GM11168 (cell line): ENCODE data around the gene SPEG.

Experiments
- in situ Hi-C: fragments of 300-500 bp; cut with MboI; formaldehyde crosslinking; loops from one replicate; pipeline ENCODE4 v1.12.0; 2022; ENCODE audit warnings: low sequenced_read_pairs; ENCODE audit not compliant: unreplicated experiment

Gene SPEG

GRCh38 chr2:219538956-219539788 is 104.5 kb downstream of the SPEG start:
- in situ Hi-C loops = no loop called here

- in situ Hi-C loops = loop anchor here (10.0 kb wide), 1 partner anchor 105 kb away; no protein-coding TSS in a partner anchor
These were observed 105.5 kb downstream of the SPEG start for GRCh38 chr2:219539926-219540678.

- in situ Hi-C loops = loop anchor here (10.0 kb wide), 1 partner anchor 104 kb away; no protein-coding TSS in a partner anchor
These were observed 106.3 kb downstream of the SPEG start for GRCh38 chr2:219540784-219541504.

DNA sequence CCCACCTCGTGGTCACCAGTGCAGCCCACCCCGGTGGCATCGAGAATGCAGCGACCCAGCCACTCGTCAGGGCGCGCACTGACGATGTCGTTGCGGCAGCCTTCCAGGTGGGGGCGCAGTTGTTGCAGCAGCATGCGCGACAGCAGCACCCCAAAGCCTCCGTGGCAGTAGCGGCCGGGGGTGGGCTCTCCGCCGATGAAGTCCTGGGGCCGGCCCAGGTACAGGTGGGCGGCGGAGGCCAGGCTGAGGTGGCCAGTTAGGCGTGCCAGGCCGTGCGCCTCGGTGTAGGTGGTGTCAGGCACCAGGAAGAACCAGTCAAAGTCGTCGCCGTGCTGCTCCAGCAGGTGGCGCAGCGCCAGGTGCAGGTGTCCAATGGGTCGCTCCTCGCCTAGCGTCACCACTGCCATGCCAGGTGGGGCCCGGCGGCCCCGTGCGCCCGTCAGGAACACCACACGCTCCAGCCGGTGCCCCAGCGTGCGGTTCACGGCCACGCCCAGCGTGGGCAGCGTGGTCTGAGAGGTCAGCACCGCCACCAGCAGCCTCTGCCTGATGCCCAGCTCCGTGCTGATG is 107.1 kb downstream of the SPEG start:
- in situ Hi-C loops = loop anchor here (10.0 kb wide), 1 partner anchor 103 kb away; no protein-coding TSS in a partner anchor

GRCh38 chr2:219542931-219543595 is 108.4 kb downstream of the SPEG start:
- in situ Hi-C loops = loop anchor here (10.0 kb wide), 1 partner anchor 102 kb away; no protein-coding TSS in a partner anchor

- in situ Hi-C loops = loop anchor here (10.0 kb wide), 1 partner anchor 101 kb away; no protein-coding TSS in a partner anchor
These were observed 109.1 kb downstream of the SPEG start, which contains the start of the genes CHPF and TMEM198 for GRCh38 chr2:219543596-219544358. TSS of gene CHPF (minus strand) at chr2:219543809. CDS start at chr2:219543538, 271 bp downstream. TSS of gene TMEM198 (plus strand) at chr2:219544028. CDS start at chr2:219544728, 700 bp downstream.

GRCh38 chr2:219544567-219544966 is 109.9 kb downstream of the SPEG start:
- in situ Hi-C loops = loop anchor here (10.0 kb wide), 1 partner anchor 100 kb away; no protein-coding TSS in a partner anchor

GRCh38 chr2:219545295-219545942 is 110.8 kb downstream of the SPEG start:
- in situ Hi-C loops = loop anchor here (10.0 kb wide), 1 partner anchor 99 kb away; no protein-coding TSS in a partner anchor

DNA sequence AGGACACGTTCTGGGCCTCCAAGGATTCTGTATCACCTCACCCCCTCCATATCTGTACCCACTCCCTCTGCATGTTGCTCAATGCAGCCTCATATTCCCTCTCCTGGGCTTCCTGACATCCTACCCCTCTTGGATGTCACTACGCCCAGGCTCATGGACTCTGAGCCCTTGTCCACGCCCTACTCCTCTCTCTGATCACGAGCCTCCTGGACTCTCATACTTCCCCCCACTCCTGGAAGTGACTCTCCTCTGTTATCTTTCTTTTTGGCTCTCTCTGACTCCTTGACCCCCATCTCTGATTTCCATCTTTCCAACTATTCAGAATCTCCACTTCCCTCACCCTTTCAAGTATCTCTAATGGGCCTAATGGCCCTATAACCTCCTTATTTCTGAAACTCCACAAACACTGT is 111.3 kb downstream of the SPEG start:
- in situ Hi-C loops = loop anchor here (10.0 kb wide), 1 partner anchor 99 kb away; no protein-coding TSS in a partner anchor

GRCh38 chr2:219547621-219548020 is 113.0 kb downstream of the SPEG start:
- in situ Hi-C loops = loop anchor here (10.0 kb wide), 1 partner anchor 97 kb away; no protein-coding TSS in a partner anchor
